Measurements from ENCODE around the gene INSYN1. TPM values are rescaled to one million over a fixed set of nuclear protein-coding genes. Genes with fewer than 3 reads are reported as not detected.

Gene INSYN1
- total and polyA plus RNA-seq, 10 of the 15 experiments (the other 5 are each of a cell fraction or from before 2014, with no cell fraction given): not detected

DNA sequence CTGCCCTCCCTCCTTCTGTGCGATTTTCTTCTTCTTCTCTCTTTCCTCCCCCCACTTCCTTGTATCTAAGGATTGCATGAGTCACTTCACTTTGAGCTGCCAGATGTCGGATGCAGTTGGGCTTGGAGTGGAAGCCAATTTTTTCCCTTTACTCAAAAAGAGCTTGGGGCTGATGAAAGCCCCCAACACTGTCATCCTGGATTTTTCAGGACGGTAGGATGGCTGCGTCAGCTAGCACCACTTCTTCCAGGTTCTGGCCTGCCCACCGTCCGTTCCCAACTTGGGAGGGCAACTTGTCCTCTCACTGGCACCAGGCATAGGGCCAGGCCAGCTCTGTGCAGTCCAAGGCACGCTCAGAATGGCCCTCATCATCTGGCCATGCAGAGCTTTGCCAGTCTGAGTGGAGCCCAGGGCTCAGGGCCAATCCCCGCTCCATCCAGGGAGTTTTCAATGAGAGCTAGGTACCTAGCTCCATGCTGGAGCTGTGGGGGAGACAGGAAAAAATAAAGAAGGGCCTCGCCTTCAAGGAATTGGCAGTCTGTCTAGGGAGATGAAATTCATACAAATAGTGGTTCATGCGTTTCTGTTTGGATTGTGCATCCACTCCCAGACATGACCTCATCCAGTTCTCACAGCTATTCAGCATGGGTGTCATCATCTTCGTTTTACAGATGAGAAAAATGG lies 47.7 kb upstream of the INSYN1 start:
- ChIA-PET SMC1A (ENCODE audit: uncharacterized antibody, unreplicated experiment) (no interaction called here), POLR2A (no interaction called here), CTCF (interaction anchor here (0.6 kb wide), 1 partner anchor 102 kb away, joined by 3 read pairs; no protein-coding TSS in a partner anchor), RAD21 (ENCODE audit: unreplicated experiment) (no interaction called here)
- Histone ChIP-seq H3K9ac (ENCODE audit: control insufficient read depth, insufficient read depth, low read length) (no peak overlapping the region), H3K4me3 (no peak overlapping the region), H3K4me2 (ENCODE audit: control insufficient read depth, insufficient read depth) (no peak overlapping the region), H3K4me1 (ENCODE audit: control insufficient read depth, insufficient read depth, low read length) (no peaks in the 10 kb centered on the region), H4K20me1 (ENCODE audit: control insufficient read depth, insufficient read depth) (no peaks in the 10 kb centered on the region), H3K36me3 (ENCODE audit: control insufficient read depth in 2 of 2, insufficient read depth in 2 of 2, low read length in 1 of 2) (no peaks in the 10 kb centered on the region), H3K79me2 (ENCODE audit: control insufficient read depth, insufficient read depth, low read length) (no peaks in the 10 kb centered on the region), H3K9me3 (replicated peaks; ENCODE audit: control insufficient read depth, insufficient read depth, low read length) (no peaks in the 10 kb centered on the region), H3K27ac (ENCODE audit: control insufficient read depth, insufficient read depth) (no peak overlapping the region), H2AFZ (ENCODE audit: control insufficient read depth, low read depth, low read length) (no peak overlapping the region), H3K27me3 (replicated peaks in 1 of 2; ENCODE audit: control insufficient read depth in 2 of 2, insufficient read depth in 2 of 2, low read length in 1 of 2) (peaks cover 0 to 7% of the 10 kb centered on the region in 2 experiments; a peak in 3 of 4 replicates)
- no peak for TF ChIP-seq CHD2 (IDR thresholded peaks at IDR 0.05; ENCODE audit: borderline replicate concordance, low read depth, low read length)
- TF ChIP-seq, protein P1, sequence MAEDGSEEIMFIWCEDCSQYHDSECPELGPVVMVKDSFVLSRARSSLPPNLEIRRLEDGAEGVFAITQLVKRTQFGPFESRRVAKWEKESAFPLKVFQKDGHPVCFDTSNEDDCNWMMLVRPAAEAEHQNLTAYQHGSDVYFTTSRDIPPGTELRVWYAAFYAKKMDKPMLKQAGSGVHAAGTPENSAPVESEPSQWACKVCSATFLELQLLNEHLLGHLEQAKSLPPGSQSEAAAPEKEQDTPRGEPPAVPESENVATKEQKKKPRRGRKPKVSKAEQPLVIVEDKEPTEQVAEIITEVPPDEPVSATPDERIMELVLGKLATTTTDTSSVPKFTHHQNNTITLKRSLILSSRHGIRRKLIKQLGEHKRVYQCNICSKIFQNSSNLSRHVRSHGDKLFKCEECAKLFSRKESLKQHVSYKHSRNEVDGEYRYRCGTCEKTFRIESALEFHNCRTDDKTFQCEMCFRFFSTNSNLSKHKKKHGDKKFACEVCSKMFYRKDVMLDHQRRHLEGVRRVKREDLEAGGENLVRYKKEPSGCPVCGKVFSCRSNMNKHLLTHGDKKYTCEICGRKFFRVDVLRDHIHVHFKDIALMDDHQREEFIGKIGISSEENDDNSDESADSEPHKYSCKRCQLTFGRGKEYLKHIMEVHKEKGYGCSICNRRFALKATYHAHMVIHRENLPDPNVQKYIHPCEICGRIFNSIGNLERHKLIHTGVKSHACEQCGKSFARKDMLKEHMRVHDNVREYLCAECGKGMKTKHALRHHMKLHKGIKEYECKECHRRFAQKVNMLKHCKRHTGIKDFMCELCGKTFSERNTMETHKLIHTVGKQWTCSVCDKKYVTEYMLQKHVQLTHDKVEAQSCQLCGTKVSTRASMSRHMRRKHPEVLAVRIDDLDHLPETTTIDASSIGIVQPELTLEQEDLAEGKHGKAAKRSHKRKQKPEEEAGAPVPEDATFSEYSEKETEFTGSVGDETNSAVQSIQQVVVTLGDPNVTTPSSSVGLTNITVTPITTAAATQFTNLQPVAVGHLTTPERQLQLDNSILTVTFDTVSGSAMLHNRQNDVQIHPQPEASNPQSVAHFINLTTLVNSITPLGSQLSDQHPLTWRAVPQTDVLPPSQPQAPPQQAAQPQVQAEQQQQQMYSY (CRISPR knock-in tag; IDR thresholded peaks at IDR 0.05): no peak
- TF ChIP-seq KAT2A (conservative IDR thresholded peaks at IDR 0.05; ENCODE audit: control insufficient read depth, low read depth, low read length): no peak
- TF ChIP-seq SMAD1 (IDR thresholded peaks at IDR 0.05; ENCODE audit: low read depth, partially characterized antibody): no peak
- TF ChIP-seq SREBF1 (IDR thresholded peaks at IDR 0.05; ENCODE audit: low read length): no peak
- TF ChIP-seq HDAC2 (IDR thresholded peaks at IDR 0.05): no peak
- TF ChIP-seq MXI1 (IDR thresholded peaks at IDR 0.05; ENCODE audit: low read depth, low read length): no peak
- no peak for TF ChIP-seq SMARCA5 (IDR thresholded peaks at IDR 0.05)
- TF ChIP-seq NBN (IDR thresholded peaks at IDR 0.05): no peak
- no peak for TF ChIP-seq BHLHE40 (IDR thresholded peaks at IDR 0.05; ENCODE audit: borderline replicate concordance in 1 of 2, low read depth in 2 of 2, low read length in 1 of 2)
- in situ Hi-C loops (cut with MboI): no loop called here
- intact Hi-C loops (cut with micrococcal nuclease; ENCODE audit: unreplicated experiment): no loop called here
- whole genome bisulfite sequencing (ENCODE audit: insufficient coverage, insufficient replicate concordance, low lambda C conversion rate, missing lambda C conversion rate): 27% methylated on average over 11 of the region's 11 CpGs
- ATAC-seq (no peak), FAIRE-seq (no peak), DNase-seq (ENCODE audit: low read depth, low spot score) (no peak)
- BruUV-seq (replicated peaks): no TSS peak

Data from GM12878 (cell line).